ENCODE results near the gene TMPRSS4.
A peak's percentile ranks its signal among the peaks of the same experiment; 100 is the strongest.
"Not testable (repeated sequence)": the region's sequence is repeated elsewhere in the genome, so short reads cannot be mapped to it uniquely, and the experiment has no call there.

TMPRSS4 gene

DNA sequence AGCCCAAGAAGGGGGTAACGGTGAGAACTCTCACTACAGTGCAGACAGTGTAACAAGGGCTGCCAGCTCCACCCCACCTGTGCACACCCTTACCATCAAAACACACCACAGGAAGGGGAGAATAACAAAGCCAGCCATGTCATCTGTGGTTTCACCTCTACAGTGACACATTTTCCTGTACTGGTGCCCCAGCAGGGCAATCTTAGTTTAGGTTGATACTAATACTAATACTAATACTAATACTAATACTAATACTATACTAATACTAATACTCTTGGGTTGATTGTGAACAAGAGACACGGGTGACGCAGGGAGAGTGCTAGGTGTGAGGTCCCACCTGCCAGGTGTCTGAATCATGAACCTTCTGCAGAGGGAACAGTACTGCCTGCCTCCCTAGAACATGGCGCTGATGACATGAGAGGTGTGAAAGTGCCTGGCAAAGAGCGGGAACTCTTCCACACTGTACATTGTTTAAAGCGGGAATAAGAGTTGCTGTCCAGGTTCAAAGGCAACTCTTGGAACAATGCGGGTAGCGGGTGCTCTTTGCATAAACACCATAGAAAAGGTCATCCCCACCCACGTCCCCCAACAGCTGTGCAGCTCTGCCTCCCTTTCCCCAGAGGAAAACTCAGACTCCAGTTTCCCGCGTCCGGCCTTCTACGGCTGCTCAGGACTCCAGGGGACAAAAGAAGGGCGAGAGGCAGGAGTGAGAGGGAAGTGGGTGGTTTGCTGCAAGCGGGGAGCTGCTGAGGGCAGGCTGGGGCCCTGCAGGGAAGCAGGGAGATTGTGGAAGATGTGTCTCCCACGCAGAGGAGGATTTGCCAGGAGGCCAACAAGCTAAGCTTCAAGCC lies 25.0 kb upstream of the TMPRSS4 start:
- peaks cover 52% of the 10 kb centered on the region for H3K4me1 Mint-ChIP-seq

DNA sequence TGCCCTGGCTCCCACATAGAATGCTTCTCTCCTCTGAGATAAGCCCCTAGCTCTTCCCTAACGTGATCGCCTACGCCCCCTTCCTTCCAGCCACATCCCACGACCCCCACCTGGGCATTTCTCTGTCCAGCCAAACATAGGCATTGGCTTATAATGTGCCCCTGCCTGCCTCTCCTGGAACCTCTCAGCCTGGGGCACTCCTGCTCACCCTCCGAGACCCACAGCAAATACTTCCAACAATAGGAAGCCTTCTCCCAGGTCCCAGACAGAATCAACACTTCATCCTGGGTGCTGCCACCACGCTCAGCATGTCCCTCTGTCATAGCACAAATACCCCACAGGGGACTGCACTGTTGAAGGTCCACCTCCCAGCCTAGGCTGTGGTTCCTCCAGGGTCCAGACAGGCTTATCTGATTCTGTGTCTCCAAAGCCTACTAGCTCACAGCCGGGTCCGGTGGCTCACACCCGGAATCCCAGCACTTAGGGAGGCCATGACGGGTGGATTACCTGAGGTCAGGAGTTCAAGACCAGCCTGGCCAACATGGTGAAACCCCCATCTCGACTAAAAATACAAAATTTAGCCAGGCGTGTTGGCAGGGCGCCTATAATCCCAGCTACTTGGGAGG lies 24.2 kb upstream of the TMPRSS4 start:
- Mint-ChIP-seq H3K27me3 (peaks cover 23% of the 10 kb centered on the region), H3K4me3 (no peak overlapping the region), H3K9me3 (no peaks in the 10 kb centered on the region), H3K36me3 (no peaks in the 10 kb centered on the region), H3K27ac (peak overlapping the region; percentile 82), H3K4me1 (peaks cover 43% of the 10 kb centered on the region)
- no peak for ATAC-seq

More for the DNA sequence above, 25.0 kb upstream of the TMPRSS4 start:
- no peak overlapping the region for H3K4me3 Mint-ChIP-seq
- peak overlapping the region; percentile 82 for H3K27ac Mint-ChIP-seq
- H3K36me3 Mint-ChIP-seq, result no peaks in the 10 kb centered on the region
- H3K27me3 Mint-ChIP-seq, result peaks cover 15% of the 10 kb centered on the region
- H3K9me3 Mint-ChIP-seq, result no peaks in the 10 kb centered on the region
- ATAC-seq, result peak; percentile 88

DNA sequence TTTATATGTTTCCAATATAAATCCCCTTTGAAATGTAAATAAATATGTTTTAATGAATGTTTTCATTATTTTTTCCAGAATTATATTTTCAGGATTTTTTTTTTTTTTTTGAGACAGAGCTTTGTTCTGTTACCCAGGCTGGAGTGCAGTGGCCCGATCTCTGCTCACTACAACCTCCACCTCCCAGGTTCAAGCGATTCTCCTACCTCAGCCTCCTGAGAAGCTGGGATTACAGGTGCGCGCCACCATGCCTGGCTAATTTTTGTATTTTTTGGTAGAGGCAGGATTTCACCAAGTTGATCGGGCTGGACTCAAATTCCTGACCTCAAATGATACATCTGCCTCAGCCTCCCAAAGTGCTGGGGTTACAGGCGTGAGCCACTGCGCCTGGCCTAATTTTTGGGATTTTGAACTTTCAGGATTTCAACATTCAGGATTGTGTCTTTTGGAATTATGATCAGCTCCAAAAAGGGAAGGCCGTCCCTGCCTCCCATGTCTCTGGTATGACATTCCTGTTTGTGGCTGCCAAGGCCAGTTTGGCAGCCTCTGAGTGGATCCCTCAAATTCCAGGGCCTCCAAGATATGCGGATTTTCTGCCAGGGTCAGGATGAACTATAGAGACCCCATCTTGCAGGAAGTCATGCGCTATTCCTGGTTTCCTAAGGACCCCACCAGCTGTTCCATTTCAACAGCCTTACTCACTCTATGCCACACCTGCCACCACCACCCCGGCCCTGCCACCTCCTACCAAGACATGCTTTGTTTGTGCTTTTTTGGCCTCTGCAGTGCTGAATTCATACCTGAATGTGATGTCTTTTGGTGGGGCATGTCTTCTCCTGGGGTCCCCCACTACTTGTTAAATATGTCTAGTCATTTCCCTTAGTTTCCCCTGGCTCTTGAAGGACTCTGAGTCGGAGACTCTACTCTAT lies 21.9 kb upstream of the TMPRSS4 start:
- Mint-ChIP-seq H3K36me3 (no peaks in the 10 kb centered on the region), H3K9me3 (no peaks in the 10 kb centered on the region), H3K27me3 (peaks cover 27% of the 10 kb centered on the region), H3K4me3 (no peak overlapping the region), H3K4me1 (peaks cover 33% of the 10 kb centered on the region), H3K27ac (peak overlapping the region; percentile 20)
- ATAC-seq, result no peak

DNA sequence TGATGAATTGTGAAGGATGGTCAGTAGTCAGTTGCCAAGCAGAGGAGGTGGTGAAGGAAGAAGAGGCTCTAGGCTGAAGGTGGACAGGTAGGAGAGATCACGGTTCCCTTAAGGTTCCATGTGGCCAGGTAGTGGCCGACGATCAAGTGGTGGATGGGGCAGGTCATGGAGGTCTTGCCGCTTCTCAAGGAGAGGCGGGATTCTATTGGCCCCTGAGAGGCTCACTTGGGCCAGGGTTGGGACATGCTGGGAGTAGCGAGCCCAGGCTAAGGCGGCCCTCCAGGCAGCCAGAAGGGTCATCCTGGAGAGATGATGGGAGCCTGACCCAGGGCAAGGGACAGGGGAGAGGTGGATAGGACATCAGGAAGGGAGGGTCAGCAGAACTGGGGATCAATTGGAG lies 20.9 kb upstream of the TMPRSS4 start:
- peaks cover 27% of the 10 kb centered on the region for H3K4me1 Mint-ChIP-seq
- no peak for ATAC-seq
- no peaks in the 10 kb centered on the region for H3K9me3 Mint-ChIP-seq
- peaks cover 27% of the 10 kb centered on the region for H3K27me3 Mint-ChIP-seq
- H3K36me3 Mint-ChIP-seq, result no peaks in the 10 kb centered on the region
- H3K4me3 Mint-ChIP-seq, result no peak overlapping the region
- peak overlapping the region; percentile 20 for H3K27ac Mint-ChIP-seq

DNA sequence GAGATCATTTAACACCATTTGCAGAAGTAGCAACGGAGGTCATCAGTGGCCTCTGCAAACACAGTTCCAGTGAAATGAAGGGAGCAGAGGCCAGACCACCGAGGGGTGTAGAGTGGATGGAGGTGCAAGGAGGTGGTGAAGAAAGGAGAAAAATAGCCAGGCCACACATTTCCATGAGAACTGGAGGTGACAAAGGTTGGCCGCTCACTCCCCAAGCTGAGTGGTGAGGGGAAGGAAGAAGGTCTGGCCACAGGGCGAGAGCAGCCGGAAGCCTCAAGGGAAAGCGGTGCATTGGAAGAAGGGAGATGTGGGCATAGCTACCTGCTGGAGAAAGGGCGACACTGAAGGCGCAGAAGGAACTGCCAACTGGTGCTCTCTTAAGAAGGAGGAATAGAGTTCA lies 20.1 kb upstream of the TMPRSS4 start:
- ATAC-seq, result no peak
- Mint-ChIP-seq H3K27ac (peak overlapping the region; percentile 20), H3K27me3 (peaks cover 27% of the 10 kb centered on the region), H3K4me3 (no peak overlapping the region), H3K36me3 (no peaks in the 10 kb centered on the region), H3K9me3 (no peaks in the 10 kb centered on the region), H3K4me1 (peaks cover 18% of the 10 kb centered on the region)

DNA sequence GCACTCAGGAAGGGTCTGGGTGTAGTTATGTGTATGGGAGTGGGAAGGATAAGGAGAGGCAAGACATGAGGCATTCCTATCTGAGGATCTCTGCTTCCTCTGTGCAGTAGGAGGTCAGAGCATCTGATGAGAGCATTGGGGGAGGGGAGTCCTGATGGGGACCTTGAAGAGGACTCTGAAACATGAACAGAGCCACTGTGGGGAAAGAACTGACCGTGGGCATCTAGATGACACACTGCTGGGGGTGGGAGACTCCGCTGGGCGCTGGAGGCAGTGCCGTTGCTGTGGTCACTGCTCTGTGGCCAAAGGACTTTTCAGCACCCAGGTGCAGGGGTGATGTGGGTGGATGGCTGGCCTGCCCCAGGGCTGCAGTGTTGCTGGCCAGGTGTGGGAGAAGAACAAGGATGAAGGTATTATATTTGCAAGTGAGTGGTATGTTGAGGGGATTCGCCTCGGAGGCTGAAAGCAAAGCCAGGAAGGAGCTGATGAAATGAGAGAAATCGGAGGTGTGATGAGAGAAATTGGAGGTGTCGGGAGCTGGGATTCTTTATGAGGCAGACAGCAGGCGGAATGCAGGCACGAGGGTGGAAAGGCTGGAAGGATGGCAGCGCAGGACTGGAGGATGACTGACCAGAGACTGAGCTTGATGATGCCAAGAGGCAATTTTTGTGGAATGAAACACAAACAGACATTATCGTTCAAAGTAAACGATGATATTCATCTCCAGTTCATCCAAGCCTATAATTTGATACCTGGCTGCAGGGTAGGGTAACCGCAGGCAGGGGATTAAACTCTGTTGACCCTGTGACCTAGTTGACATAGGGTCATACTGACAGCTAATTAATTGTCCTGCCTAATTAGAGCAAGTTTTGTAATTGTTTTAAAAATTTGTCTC lies 19.4 kb upstream of the TMPRSS4 start:
- Mint-ChIP-seq H3K9me3 (no peaks in the 10 kb centered on the region), H3K4me1 (peaks cover 11% of the 10 kb centered on the region), H3K27ac (peak overlapping the region; percentile 20), H3K36me3 (no peaks in the 10 kb centered on the region), H3K27me3 (peaks cover 27% of the 10 kb centered on the region), H3K4me3 (no peak overlapping the region)
- no peak for ATAC-seq

DNA sequence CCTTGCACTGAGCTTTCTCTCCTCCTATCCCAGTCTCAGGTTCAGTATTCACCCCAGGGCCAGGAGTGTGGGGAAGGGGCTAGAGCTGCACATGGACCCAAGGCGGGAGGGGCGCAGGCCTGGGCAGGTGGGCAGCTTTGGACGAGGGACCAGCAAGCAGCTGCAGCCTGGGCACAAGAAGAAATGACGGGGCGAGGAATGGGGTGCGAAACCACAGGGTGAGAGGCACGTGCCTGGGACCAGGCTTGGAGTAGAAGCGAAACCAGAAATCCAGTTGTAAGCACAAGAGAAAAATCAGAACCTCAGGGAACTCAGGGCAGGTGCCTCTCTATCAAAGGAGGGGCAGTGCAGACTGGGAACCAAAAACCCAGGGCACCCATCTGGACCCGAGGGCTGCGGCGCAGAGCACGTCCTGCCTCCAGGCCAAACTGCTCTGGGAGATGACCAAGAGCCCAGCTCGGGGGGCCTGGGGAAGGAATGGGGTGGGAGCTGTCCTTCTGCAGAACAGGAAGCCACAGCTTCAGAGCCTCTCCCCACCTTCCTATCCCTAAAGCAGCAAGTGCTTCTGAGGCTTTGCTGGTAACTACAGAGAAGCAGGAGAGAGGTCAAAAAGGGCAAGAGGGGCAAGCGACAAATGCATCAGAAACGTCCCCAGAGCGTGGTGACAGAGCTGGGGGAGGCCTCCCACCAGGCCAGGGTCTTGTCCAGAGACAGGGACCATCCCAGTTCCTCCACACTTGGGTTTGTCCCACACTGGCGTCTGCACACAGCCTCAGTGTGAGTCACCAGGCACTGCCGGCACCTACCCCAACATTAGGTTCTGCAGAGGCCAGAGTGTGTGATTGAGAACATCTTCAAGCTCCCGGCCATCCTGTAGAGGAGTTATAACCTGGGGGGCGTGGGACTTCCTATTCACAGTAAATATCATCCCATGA lies 18.3 kb upstream of the TMPRSS4 start:
- H3K4me3 Mint-ChIP-seq, result no peak overlapping the region
- H3K9me3 Mint-ChIP-seq, result no peaks in the 10 kb centered on the region
- H3K27ac Mint-ChIP-seq, result no peak overlapping the region
- peaks cover 27% of the 10 kb centered on the region for H3K27me3 Mint-ChIP-seq
- H3K36me3 Mint-ChIP-seq, result no peaks in the 10 kb centered on the region
- peaks cover under 1% of the 10 kb centered on the region for H3K4me1 Mint-ChIP-seq
- ATAC-seq, result no peak

DNA sequence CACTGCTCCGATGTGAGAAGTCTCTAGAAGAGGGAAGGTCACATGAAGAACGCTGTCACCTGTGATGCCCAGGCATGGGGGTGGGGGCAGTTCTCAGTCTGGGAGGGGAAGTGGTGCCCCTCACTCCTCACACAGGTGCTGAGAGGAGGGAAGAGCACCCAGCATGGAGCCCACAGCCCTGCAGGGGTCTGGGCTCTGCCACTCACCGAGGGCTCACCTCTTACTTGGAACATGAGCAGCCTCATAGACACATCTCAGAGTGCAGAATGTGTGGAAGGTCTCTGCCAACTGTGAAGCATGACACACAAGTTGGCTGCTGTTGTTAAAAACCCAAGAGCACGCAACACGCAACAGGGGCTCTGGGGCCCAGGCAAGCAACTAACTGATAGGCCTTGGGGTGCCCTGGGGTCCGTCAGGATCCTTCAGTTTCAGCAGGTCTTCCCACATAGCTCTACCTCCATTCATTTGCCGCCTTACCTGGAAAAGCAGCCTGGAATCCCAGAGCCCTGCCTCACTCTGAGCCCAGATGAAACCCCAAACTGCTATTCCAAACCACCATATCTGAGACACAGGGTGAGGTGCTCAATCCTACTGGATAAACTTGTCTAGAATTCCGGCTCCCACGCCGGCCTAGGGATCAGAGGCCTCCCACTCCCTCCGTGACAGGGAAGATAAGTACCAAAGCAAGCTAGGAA lies 17.5 kb upstream of the TMPRSS4 start:
- H3K9me3 Mint-ChIP-seq, result no peaks in the 10 kb centered on the region
- H3K4me1 Mint-ChIP-seq, result no peaks in the 10 kb centered on the region
- ATAC-seq, result no peak
- H3K27ac Mint-ChIP-seq, result no peak overlapping the region
- no peaks in the 10 kb centered on the region for H3K36me3 Mint-ChIP-seq
- H3K27me3 Mint-ChIP-seq, result peaks cover 27% of the 10 kb centered on the region
- no peak overlapping the region for H3K4me3 Mint-ChIP-seq

DNA sequence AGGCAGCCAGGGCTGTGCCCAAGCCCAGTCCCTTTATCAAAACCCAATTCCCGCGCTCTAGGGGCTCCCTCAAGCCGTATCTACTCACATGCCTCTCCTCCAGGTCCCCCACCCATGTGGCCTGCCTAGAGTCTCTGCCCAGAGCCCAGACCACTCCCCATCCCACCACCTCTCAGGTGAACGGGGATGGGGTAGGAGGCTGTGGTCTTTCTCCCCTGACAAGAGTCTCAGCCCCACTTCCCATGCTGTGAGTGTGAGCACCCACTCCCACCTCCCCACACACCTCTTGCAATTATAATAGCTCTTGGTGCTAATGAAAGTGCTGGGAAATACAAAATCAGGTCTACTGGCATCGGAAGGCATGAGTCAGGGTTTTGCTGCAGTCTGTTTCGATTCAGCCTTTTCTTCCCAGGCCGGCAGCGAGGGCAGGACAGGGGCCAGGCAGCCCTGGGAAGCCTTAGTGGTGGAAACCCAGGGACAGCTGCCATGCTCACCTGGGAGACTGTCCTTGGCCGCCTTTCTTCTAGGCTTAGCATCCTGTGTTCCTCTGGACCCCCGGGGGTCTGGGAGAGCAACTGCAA lies 16.7 kb upstream of the TMPRSS4 start:
- Mint-ChIP-seq H3K9me3 (no peaks in the 10 kb centered on the region), H3K27me3 (peaks cover 27% of the 10 kb centered on the region), H3K36me3 (no peaks in the 10 kb centered on the region), H3K27ac (no peak overlapping the region), H3K4me3 (no peak overlapping the region), H3K4me1 (no peaks in the 10 kb centered on the region)
- ATAC-seq, result no peak

DNA sequence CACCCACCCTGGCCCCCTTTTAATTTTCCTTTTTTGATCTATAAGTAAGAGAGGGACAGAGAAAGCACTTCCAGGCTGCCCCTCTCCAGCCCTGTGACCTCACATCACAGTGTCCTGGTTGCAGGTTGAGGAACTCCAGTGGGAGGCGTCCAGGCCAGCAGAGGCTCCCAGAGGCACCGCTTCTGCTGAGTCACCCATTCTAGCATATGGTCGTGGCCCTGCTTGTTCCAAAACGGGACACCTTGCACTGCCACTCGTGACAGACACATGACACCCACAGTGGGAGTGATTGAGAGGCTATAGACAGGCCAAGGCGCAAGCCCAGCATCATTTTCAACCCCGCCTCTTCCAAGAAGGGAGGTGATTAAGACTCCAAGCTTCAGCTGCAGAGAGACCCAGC lies 16.0 kb upstream of the TMPRSS4 start:
- Mint-ChIP-seq H3K4me1 (no peaks in the 10 kb centered on the region), H3K36me3 (no peaks in the 10 kb centered on the region), H3K4me3 (no peak overlapping the region), H3K9me3 (no peaks in the 10 kb centered on the region), H3K27ac (no peak overlapping the region), H3K27me3 (peaks cover 23% of the 10 kb centered on the region)
- no peak for ATAC-seq

DNA sequence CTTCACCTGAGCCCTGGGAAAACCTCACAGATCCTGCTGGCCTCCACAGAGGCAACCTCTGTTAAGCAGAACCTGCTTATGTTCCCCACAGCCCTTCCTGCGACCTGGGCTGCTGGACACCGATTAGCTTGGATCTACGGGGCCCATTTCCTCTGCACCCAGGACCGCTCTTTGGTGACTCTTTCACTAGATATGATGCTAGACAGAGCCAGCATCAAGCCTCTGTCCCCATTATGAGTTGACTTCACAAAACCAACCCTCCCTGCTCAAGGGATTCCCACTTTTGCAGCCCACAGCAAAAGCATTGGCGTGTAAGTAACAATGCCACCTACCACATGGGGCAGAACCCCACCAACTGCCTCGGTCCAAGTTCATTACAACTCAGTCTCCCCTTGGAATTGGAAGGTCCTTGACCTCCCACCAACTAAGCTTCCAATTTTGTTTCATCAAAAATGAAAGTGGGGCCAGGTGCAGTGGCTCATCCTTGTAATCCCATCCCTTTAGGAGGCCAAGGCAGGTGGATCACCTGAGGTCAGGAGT lies 15.2 kb upstream of the TMPRSS4 start:
- Mint-ChIP-seq H3K4me1 (no peaks in the 10 kb centered on the region), H3K4me3 (no peak overlapping the region), H3K27me3 (peaks cover 23% of the 10 kb centered on the region), H3K27ac (no peak overlapping the region), H3K36me3 (no peaks in the 10 kb centered on the region), H3K9me3 (no peaks in the 10 kb centered on the region)
- ATAC-seq, result no peak

DNA sequence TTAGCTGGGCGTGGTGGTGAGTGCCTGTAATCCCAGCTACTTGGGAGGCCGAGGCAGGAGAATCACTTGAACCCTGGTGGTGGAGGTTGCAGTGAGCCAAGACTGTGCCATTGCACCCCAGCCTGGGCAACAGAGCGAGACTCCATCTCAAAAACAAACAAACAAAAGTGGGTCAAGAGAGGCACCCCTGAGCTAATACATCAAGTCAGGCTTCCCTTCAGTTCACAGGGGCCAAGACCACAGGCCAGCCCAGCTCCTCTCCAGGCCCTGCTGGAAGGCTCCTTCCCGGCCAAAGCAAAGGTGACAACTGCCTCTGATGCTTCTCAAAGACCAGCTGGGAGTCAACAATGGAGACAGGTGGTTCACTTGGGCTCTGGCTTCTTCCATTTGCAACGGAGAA lies 14.7 kb upstream of the TMPRSS4 start:
- H3K4me1 Mint-ChIP-seq, H3K27ac Mint-ChIP-seq, H3K9me3 Mint-ChIP-seq, H3K4me3 Mint-ChIP-seq, ATAC-seq, H3K36me3 Mint-ChIP-seq: not testable (repeated sequence)
- H3K27me3 Mint-ChIP-seq, result peaks cover 18% of the 10 kb centered on the region

DNA sequence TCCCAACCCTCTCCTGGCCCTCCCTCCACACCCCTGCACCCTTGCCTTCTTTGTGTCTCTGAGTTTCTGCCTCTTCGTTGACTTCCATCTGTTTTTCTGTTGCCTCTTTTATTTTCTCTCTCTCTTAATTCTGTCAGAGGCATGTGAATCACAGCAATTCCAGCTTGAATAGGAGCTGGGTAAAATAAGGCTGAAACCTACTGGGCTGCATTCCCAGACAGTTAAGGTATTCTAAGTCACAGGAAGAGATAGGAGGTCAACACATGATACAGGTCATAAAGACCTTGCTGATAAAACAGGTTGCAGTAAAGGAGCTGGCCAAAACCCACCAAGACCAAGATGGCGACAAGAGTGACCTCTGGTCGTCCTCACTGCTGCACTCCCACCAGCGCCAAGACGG lies 14.2 kb upstream of the TMPRSS4 start:
- not testable (repeated sequence) for H3K27ac Mint-ChIP-seq, ATAC-seq, H3K4me3 Mint-ChIP-seq, H3K9me3 Mint-ChIP-seq, H3K4me1 Mint-ChIP-seq, H3K36me3 Mint-ChIP-seq
- H3K27me3 Mint-ChIP-seq, result peaks cover 14% of the 10 kb centered on the region
